ENCODE data around the gene FMNL3. TPM values are rescaled to one million over a fixed set of nuclear protein-coding genes. Genes with fewer than 3 reads are reported as not detected.

The FMNL3 gene
- total RNA-seq, 1 experiment from 2014 or later: 0.58 TPM

GRCh38 chr12:49641748-49642369 lies 65.3 kb downstream of the FMNL3 start:
- CTCF ChIA-PET: interaction anchor here (0.9 to 1.8 kb wide), 3 partner anchors 12 to 197 kb away, joined by 3 to 7 read pairs (median 4); partner anchors contain the start of gene PRPF40B
- intact Hi-C loops (cut with micrococcal nuclease): loop anchor here (5.0 kb wide), 1 partner anchor 110 kb away; no protein-coding TSS in a partner anchor
- no TSS peak for BruUV-seq (replicated peaks)

GRCh38 chr12:49636979-49637755 lies 70.0 kb downstream of the FMNL3 start:
- POLR2A ChIA-PET: interaction anchor here (0.9 to 1.9 kb wide), 4 partner anchors 12 to 106 kb away, joined by 3 to 9 read pairs (median 4); partner anchors contain the start of gene TMBIM6
- H3K36me3 Mint-ChIP-seq (ENCODE audit: insufficient read depth, unreplicated experiment): peaks cover 14% of the 10 kb centered on the region
- intact Hi-C loops (cut with micrococcal nuclease): loop anchor here (2.0 kb wide), 2 partner anchors 70 to 142 kb away; partner anchors contain the start of gene FMNL3
- H3K9me3 Mint-ChIP-seq (ENCODE audit: unreplicated experiment): no peaks in the 10 kb centered on the region
- no peak overlapping the region for H3K4me3 Mint-ChIP-seq (ENCODE audit: unreplicated experiment)
- H3K4me1 Mint-ChIP-seq (ENCODE audit: insufficient read depth, unreplicated experiment): no peaks in the 10 kb centered on the region
- H3K27ac Mint-ChIP-seq (ENCODE audit: low read depth, unreplicated experiment): no peak overlapping the region
- H3K27me3 Mint-ChIP-seq (ENCODE audit: insufficient read depth, unreplicated experiment): no peaks in the 10 kb centered on the region
- CTCF ChIA-PET: interaction anchor here (0.6 to 2.4 kb wide), 14 partner anchors 9 to 541 kb away, joined by 3 to 17 read pairs (median 4); partner anchors contain the start of gene PRPF40B
- TF ChIP-seq CTCF (IDR thresholded peaks at IDR 0.05; ENCODE audit: unreplicated experiment): peak; percentile 46
- DNase-seq (ENCODE audit: unreplicated experiment): peak; percentile 59
- no TSS peak for BruUV-seq (replicated peaks)

More at GRCh38 chr12:49641748-49642369, 65.3 kb downstream of the FMNL3 start:
- DNase-seq (ENCODE audit: unreplicated experiment): no peak
- Mint-ChIP-seq H3K27me3 (ENCODE audit: insufficient read depth, unreplicated experiment) (no peaks in the 10 kb centered on the region), H3K4me1 (ENCODE audit: insufficient read depth, unreplicated experiment) (peaks cover 13% of the 10 kb centered on the region), H3K4me3 (ENCODE audit: unreplicated experiment) (no peak overlapping the region), H3K27ac (ENCODE audit: low read depth, unreplicated experiment) (no peak overlapping the region), H3K36me3 (ENCODE audit: insufficient read depth, unreplicated experiment) (peaks cover 15% of the 10 kb centered on the region), H3K9me3 (ENCODE audit: unreplicated experiment) (no peaks in the 10 kb centered on the region)
- POLR2A ChIA-PET: interaction anchor here (1.0 kb wide), 1 partner anchor 17 kb away, joined by 3 read pairs; no protein-coding TSS in a partner anchor
- no peak for TF ChIP-seq CTCF (IDR thresholded peaks at IDR 0.05; ENCODE audit: unreplicated experiment)

- no peaks in the 10 kb centered on the region for H3K9me3 Mint-ChIP-seq (ENCODE audit: unreplicated experiment)
- DNase-seq (ENCODE audit: unreplicated experiment): no peak
- peaks cover 19% of the 10 kb centered on the region for H3K36me3 Mint-ChIP-seq (ENCODE audit: insufficient read depth, unreplicated experiment)
- TF ChIP-seq CTCF (IDR thresholded peaks at IDR 0.05; ENCODE audit: unreplicated experiment): no peak
- no peak overlapping the region for H3K27ac Mint-ChIP-seq (ENCODE audit: low read depth, unreplicated experiment)
- CTCF ChIA-PET: interaction anchor here (0.6 to 2.4 kb wide), 14 partner anchors 9 to 276 kb away, joined by 3 to 17 read pairs (median 4); partner anchors contain the start of gene PRPF40B
- BruUV-seq (replicated peaks): no TSS peak
- H3K27me3 Mint-ChIP-seq (ENCODE audit: insufficient read depth, unreplicated experiment): no peaks in the 10 kb centered on the region
- POLR2A ChIA-PET: interaction anchor here (0.9 to 1.9 kb wide), 3 partner anchors 9 to 105 kb away, joined by 4 to 5 read pairs (median 5); partner anchors contain the start of gene TMBIM6
- intact Hi-C loops (cut with micrococcal nuclease): loop anchor here (2.0 kb wide), 2 partner anchors 70 to 142 kb away; partner anchors contain the start of gene FMNL3
- no peak overlapping the region for H3K4me3 Mint-ChIP-seq (ENCODE audit: unreplicated experiment)
- H3K4me1 Mint-ChIP-seq (ENCODE audit: insufficient read depth, unreplicated experiment): no peaks in the 10 kb centered on the region
These were observed 70.6 kb downstream of the FMNL3 start for GRCh38 chr12:49636574-49636973.

Measured in MCF 10A (cell line).